Keratinocyte (primary cell): Measurements from ENCODE around the gene NDUFB8.

Source experiments
- CTCF ChIP-seq, 3 experiments: IDR thresholded peaks in 1 of 3; conservative IDR thresholded peaks in 1 of 3; optimal IDR thresholded peaks in 1 of 3; 2 replicates in 2 of 3; 3 replicates in 1 of 3; pipeline versions ENCODE3 to v1.5.1; 2011; ENCODE audit warnings: low read length in 3 of 3, mild to moderate bottlenecking in 3 of 3, moderate library complexity in 2 of 3, control low read depth in 1 of 3, inconsistent platforms in 1 of 3; ENCODE audit not compliant: insufficient read depth in 2 of 3; ENCODE audit errors: extremely low read depth in 1 of 3
- EZH2 ChIP-seq: IDR thresholded peaks from one replicate; pipeline ENCODE4 v1.6.1; 2012; ENCODE audit warnings: inconsistent platforms, mild to moderate bottlenecking, low read length, moderate library complexity

GRCh38 chr10:100531761-100532160 is 2.1 kb upstream of the NDUFB8 start:
- TF ChIP-seq CTCF (optimal IDR thresholded peaks at IDR 0.05 in 1 of 3, IDR thresholded peaks at IDR 0.05 in 1 of 3, conservative IDR thresholded peaks at IDR 0.05 in 1 of 3; ENCODE audit: extremely low read depth in 1 of 3, insufficient read depth in 2 of 3, low read length in 3 of 3) (no peak), EZH2 (no peak)
